Measurements from ENCODE around the gene RPH3AL. TPM values are rescaled to one million over a fixed set of nuclear protein-coding genes. Genes with fewer than 3 reads are reported as not detected.
"Not testable (repeated sequence)": the region's sequence is repeated elsewhere in the genome, so short reads cannot be mapped to it uniquely, and the experiment has no call there.

RPH3AL gene
- total RNA-seq, 1 donor from 2014 or later, result 22.3 TPM

- Mint-ChIP-seq H3K4me3 (ENCODE audit: unreplicated experiment) (no peak overlapping the region), H3K27ac (ENCODE audit: unreplicated experiment) (no peak overlapping the region), H3K9me3 (ENCODE audit: unreplicated experiment) (peaks cover 2% of the 10 kb centered on the region), H3K27me3 (ENCODE audit: unreplicated experiment) (peaks cover 2% of the 10 kb centered on the region), H3K4me1 (ENCODE audit: low read depth, unreplicated experiment) (peaks cover 18% of the 10 kb centered on the region), H3K36me3 (ENCODE audit: unreplicated experiment) (no peaks in the 10 kb centered on the region)
- no peak for DNase-seq
- no peak for TF ChIP-seq CTCF (IDR thresholded peaks at IDR 0.05; ENCODE audit: partially characterized antibody, unreplicated experiment)
Observed at GRCh38 chr17:236641-237405, 115.8 kb downstream of the RPH3AL start.

- peaks cover 2% of the 10 kb centered on the region for H3K27me3 Mint-ChIP-seq (ENCODE audit: unreplicated experiment)
Observed at GRCh38 chr17:235831-236640, 116.6 kb downstream of the RPH3AL start.

DNA sequence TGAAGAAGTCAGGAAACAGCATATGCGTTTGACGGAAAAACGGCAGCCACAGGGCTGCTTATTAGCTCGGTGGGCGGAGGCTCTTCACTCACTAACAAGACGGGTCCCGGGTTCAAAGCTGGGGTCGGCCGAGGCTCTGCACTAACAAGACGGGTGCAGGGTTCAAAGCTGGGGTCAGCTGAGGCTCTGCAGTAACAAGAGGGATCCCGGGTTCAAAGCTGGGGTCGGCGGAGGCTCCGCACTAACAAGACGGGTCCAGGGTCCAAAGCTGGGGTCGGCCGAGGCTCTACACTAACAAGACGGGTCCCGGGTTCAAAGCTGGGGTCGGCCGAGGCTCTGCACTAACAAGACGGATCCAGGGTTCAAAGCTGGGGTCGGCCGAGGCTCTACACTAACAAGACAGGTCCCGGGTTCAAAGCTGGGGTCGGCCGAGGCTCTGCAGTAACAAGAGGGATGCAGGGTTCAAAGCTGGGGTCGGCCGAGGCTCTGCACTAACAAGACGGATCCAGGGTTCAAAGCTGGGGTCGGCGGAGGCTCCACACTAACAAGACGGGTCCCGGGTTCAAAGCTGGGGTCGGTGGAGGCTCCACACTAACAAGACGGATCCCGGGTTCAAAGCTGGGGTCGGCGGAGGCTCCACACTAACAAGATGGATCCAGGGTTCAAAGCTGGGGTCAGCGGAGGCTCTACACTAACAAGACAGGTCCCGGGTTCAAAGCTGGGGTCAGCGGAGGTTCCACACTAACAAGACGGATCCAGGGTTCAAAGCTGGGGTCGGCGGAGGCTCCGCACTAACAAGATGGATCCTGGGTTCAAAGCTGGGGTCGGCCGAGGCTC lies 117.4 kb downstream of the RPH3AL start:
- H3K4me1 Mint-ChIP-seq (ENCODE audit: low read depth, unreplicated experiment), result peaks cover 23% of the 10 kb centered on the region
- H3K27me3 Mint-ChIP-seq (ENCODE audit: unreplicated experiment); H3K36me3 Mint-ChIP-seq (ENCODE audit: unreplicated experiment); H3K4me3 Mint-ChIP-seq (ENCODE audit: unreplicated experiment); H3K9me3 Mint-ChIP-seq (ENCODE audit: unreplicated experiment); H3K27ac Mint-ChIP-seq (ENCODE audit: unreplicated experiment); DNase-seq: not testable (repeated sequence)

More at GRCh38 chr17:235831-236640, 116.6 kb downstream of the RPH3AL start:
- peaks cover 2% of the 10 kb centered on the region for H3K9me3 Mint-ChIP-seq (ENCODE audit: unreplicated experiment)
- H3K4me3 Mint-ChIP-seq (ENCODE audit: unreplicated experiment), result no peak overlapping the region
- H3K27ac Mint-ChIP-seq (ENCODE audit: unreplicated experiment), result no peak overlapping the region
- TF ChIP-seq CTCF (IDR thresholded peaks at IDR 0.05; ENCODE audit: partially characterized antibody, unreplicated experiment), result no peak
- no peaks in the 10 kb centered on the region for H3K36me3 Mint-ChIP-seq (ENCODE audit: unreplicated experiment)
- H3K4me1 Mint-ChIP-seq (ENCODE audit: low read depth, unreplicated experiment), result peaks cover 20% of the 10 kb centered on the region
- no peak for DNase-seq

- H3K4me1 Mint-ChIP-seq (ENCODE audit: low read depth, unreplicated experiment), result peaks cover 26% of the 10 kb centered on the region
- not testable (repeated sequence) for H3K36me3 Mint-ChIP-seq (ENCODE audit: unreplicated experiment); H3K27me3 Mint-ChIP-seq (ENCODE audit: unreplicated experiment); H3K27ac Mint-ChIP-seq (ENCODE audit: unreplicated experiment); H3K9me3 Mint-ChIP-seq (ENCODE audit: unreplicated experiment); DNase-seq; H3K4me3 Mint-ChIP-seq (ENCODE audit: unreplicated experiment)
Observed at GRCh38 chr17:234163-234993, 118.2 kb downstream of the RPH3AL start.

DNA sequence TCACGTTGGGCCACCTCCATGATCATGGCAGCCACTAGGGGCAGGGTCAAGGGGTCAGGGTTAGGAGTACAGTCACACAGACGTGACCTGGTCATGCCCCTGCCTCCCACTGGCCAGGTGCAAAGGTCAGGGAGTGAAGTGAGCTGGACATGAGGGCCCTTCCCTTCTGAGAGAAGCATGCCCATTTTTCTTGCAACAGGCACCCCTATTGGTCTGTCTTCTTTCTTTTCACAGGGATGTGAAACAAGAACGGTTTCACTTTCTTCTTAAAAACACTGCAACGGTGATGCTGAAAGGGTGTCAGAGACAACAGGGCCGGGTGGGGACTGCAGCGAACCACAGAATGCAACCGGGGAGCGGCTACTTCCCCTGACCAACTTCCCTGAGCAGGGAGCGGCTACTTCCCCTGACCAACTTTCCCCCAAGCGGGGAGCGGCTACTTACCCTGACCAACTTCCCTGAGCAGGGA lies 119.1 kb downstream of the RPH3AL start:
- H3K4me3 Mint-ChIP-seq (ENCODE audit: unreplicated experiment), result no peak overlapping the region
- peak overlapping the region; percentile 3 for H3K27ac Mint-ChIP-seq (ENCODE audit: unreplicated experiment)
- peaks cover 5% of the 10 kb centered on the region for H3K27me3 Mint-ChIP-seq (ENCODE audit: unreplicated experiment)
- H3K36me3 Mint-ChIP-seq (ENCODE audit: unreplicated experiment), result no peaks in the 10 kb centered on the region
- peaks cover 5% of the 10 kb centered on the region for H3K9me3 Mint-ChIP-seq (ENCODE audit: unreplicated experiment)
- H3K4me1 Mint-ChIP-seq (ENCODE audit: low read depth, unreplicated experiment), result peaks cover 28% of the 10 kb centered on the region
- no peak for TF ChIP-seq CTCF (IDR thresholded peaks at IDR 0.05; ENCODE audit: partially characterized antibody, unreplicated experiment)
- DNase-seq, result no peak
